HG03139 (cell line): ENCODE measurements around the gene SHOC2.

ENCODE experiments used
- ATAC-seq: cut with Tn5 transposase; IDR thresholded peaks from one replicate; pipeline ENCODE4 v1.9.1; 2021; ENCODE audit not compliant: unreplicated experiment

The SHOC2 gene

DNA sequence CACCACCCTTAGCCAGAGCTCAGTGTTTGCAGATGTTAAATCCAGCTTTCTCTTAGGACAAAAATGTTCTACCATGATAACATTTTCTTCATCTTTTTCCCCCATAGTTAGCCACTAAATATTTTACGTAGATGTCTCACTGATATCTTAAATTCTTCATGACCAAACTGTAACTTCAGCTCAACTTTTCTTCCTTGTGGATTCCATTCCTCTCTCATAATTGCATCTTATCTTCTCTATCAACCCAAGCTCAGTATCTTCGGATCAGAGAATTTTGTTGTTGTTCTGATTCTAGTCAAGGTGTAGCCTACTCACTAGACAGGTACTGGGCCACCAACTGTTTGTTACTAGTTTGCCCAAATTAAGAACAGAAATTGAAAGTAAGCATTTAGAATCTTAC, 60.2 kb downstream of the SHOC2 start:
- no peak for ATAC-seq

DNA sequence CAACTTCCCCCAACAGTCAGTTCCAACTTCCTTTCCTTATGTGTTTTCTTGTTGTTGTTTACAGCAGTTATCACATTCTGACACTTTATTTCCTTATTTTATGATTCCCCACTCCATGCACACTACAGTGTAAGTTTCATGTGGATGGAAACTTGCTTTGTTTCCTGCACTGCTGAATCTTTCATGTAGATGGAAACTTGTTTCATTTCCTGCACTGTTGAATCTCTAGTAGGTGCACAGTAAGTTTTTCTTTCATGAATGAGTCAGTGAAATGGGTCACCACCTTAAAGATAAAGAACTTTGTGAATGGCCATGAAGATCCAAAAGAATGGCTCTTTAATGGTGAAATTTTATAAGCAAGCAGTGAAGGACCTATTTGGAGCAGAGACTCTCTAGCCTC, 61.4 kb downstream of the SHOC2 start:
- ATAC-seq: no peak

DNA sequence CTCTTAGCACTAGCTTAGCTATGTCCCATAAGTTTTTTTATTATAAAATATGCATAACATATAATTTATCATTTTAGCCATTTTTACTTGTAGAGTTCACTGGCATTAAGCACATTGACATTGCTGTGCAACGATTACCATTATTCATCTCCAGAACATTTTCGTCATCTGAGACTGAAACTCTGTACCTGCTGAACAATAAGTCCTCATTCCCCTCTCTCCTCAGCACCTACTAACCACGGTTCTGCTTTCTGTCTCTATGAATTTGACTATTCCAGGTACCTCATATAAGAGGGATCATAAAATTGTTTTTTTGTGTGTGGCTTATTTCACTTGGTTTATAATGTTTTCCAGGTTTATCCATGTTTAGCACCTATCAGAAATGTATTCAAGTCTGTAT, 64.1 kb downstream of the SHOC2 start:
- no peak for ATAC-seq

DNA sequence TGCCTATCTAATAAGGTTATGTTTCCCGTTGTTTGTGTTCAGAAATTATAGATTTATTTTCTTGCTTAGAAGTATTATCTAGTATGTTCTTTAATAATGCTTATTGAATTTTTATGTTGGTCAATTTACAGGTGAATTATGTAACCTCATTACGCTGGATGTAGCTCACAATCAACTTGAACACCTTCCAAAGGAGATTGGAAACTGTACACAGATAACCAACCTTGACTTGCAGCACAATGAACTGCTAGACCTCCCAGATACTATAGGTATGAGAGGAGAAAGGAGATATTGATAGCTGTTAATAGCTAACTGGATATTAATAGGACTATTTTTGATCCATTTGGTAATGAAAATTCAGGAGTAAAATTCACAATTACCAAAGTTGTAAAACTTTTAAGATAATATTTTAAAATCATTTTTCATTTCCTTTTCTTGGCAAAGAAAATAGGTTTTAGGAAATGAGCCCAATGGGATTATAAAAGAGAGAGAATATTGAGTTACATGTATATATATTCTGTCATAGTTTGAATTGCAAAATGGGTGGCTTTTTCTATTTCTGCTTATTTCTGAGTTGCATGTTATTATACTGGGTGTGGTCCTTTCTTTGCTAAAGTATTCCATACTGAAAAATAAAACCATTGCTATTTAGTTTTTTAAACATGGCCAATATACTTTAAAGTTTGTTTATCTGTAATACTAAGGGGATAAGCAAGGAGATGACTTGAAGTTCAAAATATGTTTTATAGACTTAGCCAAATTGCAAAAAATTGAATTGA, 66.3 kb downstream of the SHOC2 start:
- ATAC-seq: no peak

DNA sequence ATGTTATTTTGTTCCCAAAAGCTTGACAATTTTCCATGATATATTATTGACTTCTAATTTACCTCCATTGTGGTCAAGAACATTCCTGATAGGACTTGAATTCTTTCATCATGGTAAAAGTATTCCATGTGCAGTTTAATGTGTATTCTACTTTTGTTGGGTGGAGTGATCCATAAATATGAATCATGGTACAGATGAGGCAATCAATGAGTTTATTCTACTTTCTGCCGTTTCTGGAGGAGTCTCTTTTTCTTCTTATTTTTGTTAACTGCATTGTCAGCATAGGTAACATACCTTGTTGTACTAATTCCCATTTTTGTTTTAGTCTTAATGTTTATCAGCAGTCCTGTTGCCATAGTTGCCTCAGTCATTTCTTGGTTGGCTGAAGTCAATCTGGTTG, 69.6 kb downstream of the SHOC2 start:
- ATAC-seq: no peak

DNA sequence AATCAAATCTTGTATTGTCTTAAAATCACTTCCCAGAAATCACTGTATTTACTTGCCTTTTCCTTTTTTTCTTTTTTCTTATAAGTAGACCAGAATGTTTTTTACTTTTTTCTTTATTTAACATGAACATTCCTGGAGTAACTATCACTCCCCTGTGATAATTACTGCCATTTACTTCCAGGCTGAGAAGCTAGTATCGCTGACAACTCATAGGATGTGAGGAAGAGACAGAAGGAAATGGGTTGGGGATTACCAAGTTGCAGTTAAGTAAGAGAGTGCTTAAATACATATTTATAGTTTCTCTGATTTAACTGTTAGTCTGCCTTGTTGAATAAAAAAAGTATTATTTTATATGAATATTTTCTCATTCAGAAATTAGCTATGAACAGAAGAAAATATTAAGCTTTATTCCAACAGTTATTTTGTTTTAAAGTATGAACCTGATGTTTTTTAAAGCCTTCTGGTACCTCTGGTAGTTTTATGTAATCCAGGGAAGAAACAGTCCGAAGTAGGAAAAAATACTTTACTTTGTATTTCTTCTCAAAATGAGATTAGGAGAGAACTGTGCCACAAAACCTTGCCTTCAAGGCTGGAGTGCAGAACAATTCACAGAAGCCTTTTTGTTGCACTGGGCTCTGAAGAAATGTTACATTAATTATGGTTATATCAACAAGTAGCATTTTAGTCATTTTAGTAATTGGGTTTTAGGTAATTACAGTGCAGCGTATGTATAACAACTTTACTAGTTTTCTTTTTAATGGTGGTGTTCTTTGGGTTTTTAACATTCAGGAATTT, 72.8 kb downstream of the SHOC2 start:
- ATAC-seq: no peak

DNA sequence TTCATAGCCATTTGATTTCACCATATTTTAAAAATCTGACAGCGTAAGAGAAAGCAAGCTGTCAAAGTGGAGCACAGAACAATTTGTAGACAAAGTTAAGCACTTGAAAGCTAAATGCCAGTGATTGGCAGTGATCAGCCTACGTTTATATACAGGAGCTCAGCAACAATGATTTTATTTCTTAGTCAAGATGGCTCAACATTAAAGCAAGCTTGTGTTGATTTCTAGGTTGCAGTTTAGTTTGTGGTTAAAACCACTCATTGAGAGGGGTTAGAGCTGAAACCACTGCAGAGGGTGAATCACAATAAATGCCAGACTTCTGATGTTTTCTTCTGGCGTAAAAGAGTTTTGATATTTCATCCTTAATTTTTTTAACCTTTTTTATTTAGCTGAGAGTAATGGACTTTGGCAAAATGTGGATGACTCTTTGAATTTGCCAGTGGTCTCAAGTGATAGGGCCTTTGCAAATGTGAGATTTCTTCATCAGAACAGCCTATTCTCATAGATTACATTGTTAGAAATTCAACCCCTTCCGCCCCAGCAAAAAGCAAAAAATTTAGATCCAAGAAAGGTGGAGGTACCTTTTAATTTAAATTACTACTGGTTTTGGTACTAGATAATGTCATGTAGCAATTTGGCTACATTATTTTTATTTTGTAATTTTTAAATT, 73.8 kb downstream of the SHOC2 start:
- no peak for ATAC-seq

DNA sequence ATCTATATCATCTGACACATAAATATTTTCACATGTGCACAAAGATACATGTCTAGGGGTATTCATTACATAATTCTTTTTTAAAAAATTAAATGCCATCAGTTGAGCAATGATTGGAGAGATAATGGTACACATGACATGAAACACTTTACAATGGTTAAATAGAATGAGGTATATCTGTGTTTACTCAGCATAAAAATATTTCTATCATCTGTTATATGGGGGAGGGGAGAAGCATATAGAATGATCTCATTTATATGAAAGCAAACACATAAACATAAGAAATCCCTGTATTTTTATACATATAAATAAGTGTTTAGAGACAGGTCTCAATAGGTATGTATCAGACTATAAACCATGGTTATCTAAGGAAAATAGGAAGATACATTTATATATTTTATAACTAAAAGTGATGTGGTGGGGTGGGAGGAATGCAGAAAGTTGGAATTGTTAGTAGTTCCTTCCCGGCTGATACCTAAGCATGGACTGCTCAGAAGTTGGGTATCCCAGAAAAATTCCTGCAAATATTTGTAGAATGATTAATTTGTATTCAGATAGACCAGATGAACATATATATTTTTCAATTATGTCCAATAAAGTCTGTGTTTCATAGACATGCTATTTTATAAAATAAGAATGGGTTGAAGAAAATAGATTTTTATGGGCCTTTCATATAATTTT, 75.1 kb downstream of the SHOC2 start:
- ATAC-seq: no peak

DNA sequence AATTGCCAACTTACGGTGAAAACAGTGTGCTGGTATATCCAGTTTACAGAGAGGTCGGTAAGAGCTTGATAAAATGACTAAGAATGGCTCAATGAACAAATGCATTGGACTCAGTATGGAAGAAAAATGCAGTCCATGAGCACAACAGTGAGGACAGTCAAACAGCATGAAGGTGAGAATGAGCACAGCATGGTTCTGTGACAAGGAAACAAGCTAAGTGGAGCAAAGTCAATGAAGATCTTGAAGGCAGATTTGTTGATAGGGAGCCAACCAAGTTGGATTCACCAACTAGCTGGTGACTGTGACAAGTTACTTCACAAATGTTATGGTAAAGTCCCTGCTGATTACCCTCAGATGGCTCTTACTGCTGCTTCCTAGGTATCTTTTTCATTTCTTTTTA, 75.9 kb downstream of the SHOC2 start:
- no peak for ATAC-seq

DNA sequence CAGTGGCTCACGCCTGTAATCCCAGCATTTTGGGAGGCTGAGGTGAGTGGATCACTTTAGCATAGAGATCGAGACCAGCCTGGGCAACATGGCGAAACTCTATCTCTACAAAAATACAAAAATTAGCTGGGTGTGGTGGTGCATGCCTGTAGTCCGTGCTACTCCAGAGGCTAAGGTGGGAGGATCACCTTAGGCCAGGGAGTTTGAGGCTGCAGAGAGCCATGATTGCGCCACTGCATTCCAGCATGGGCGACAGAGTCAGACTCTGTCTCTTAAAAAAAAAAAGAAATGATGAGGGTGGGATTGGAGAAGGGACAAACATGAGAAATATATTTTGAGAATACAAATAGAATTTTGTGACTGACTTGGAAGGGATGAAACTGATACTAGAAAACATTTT, 76.9 kb downstream of the SHOC2 start:
- no peak for ATAC-seq

DNA sequence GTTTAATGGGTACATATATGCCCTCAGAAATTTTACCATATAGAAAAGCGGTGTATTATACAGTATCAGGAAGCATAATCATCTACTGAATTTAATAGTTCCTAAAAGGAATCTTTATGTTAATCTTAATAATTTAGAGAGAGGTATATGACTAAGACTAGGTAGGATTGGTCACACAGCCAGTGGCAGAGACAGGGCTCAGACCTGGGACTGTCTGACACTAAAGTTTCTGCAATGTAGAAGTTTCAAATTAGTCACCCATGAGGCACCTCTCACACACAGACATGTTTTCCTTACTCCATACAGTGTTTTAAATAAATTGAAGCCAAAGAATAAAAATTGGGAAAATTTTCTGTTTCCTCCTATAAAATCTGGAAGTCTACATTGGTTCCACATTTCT, 84.6 kb downstream of the SHOC2 start:
- no peak for ATAC-seq

DNA sequence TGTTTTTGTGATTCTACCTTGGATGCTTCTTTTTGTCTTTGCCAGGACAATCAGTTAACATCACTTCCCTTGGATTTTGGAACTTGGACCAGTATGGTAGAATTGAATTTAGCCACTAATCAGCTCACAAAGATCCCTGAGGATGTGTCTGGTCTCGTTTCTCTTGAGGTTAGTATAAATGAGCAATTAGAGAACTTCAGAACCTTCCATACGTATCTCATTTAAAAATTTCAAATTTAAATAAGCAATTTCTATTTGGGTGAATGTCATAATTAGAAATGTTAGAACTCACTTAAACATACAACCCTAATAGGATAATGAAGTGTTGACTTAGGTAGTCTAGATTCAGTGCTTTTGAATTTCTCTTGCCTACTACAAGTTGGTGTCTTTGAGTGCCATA, 88.1 kb downstream of the SHOC2 start:
- ATAC-seq: no peak

DNA sequence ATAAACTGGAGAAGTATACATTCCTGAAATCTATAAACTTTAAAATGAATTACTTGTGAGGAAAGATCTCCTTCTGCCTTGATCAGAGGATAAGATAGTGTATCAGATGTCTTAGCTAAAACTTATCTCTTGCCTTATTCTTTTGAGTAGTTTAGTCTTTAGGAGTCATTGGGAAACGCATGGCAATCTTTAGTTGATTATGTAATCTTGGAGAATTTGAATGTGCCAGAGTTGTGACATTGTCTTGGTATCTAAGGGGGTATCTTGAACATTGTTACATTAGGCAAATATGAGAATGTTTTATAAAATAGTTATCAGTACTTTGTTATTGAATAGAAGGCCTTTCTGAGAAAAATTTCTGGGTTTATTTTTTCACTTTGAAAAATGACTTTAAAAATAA, 95.8 kb downstream of the SHOC2 start:
- ATAC-seq: no peak

DNA sequence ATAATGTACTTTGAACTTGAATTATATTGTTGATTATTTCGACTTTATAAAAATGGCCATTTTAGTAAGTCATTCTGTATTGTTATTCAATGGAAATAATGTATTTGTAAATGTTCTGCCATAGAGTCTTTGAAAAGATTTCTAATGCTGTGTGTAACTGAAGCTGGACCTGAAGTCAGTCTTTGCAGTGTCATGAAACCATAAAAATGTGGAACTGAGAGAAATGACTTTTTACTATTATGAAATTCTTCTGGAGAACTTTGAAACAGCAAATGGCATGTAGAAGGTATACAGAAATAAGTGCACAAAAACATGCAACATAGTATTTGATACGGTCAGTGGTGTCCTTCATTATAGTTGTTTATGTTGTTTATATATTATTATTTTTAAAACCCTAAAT, 97.7 kb downstream of the SHOC2 start:
- ATAC-seq: no peak

DNA sequence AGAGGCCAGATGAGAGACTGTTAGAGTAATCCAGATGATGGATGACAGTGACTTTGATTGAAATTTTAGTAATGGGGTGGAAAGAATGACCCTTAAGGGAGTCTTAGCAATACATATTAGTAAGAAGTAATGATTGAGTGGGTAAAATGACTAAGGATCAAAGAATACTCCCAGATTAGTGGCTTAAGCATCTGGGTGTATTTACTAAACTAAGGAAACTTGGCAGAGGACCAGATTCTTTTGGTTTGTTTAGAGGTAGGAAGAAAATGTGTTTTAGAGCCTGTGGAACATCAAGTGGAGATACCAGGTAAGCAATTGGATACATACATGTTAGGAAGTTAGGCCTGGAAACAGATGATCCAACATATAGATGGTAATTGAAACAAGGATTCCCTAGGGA, 98.6 kb downstream of the SHOC2 start:
- ATAC-seq: no peak

DNA sequence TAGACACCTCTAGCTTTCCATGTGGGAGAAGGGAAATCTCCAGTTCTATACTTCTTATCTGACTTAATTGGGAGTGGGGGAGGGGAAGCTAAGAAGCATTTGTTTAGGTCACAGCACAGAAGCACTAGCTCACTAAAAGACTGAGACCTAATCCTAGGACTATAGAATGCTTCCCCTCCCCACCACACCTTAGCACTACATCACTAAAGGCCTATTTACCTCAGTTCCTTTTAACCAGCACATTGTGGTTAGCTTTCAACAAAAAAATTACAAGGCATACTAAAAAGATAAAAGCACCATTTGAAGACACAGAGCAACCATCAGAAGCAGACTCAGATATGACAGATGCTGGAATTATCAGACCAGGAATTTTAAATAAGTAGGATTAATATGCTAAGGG, 103.7 kb downstream of the SHOC2 start:
- ATAC-seq: no peak

DNA sequence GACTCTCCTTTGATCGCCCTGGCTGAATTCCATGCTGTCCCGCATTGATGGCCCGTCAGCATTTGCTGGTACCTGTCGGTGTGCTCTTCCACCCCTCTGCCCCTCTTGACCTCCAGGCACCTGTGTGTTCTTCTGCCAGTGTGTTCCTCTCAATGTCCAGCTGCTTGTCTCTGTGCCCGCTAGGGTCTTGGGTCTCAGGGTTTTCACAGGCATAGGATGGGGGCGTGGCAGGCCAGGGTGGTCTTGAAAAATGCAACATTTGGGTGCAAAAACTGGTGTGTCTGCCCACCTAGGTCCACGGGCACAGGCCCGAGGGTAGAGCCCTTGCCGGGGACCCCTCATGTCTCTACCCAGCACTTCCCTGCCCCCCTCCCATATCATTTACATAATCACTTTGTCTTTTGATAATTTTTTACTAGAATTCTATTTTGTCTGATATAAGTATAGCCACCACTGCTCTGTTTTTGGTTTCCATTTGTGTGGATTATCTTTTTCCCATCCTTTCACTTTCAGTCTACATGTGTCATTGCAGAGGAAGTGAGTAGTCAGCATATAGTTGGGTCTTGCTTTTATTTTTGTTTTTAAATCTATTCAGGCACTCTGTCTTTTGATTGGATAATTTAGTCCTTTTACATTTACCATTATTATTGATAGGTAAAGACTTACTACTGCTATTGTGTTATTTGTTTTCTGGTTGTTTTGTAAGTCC, 110.8 kb downstream of the SHOC2 start:
- peak; percentile 67 for ATAC-seq

DNA sequence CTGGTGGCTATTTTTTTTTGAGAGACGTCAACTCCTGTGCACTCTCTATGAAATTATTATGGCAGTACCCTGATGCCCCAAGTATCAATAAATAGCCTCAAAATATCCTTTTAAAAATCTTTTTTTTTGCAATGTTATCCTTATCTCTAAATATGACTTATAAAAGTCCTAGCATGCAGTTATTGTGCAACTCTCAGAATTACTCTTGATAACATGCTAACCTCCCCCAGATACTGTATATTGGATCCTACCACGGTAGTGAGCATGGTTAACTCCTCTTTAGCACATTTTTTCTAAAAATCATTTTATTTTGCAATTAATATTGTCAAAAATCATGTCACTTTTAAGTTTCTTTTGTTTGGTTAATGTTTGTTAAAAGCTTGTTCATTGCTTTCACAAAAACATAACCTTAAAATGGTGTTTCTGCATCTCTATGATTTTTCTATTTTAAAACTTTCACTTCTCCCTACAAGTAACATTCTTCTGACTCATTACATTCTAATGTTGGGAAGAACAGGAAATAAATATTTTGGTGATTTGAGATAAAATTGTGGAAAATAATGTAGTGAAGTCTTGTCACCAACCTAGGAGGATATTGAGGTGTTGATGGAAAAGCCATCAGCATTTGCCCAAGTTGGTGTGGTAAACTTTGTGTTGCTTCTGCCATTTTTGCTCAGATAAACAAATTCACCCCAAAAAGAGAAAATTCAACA, 115.3 kb downstream of the SHOC2 start:
- no peak for ATAC-seq

DNA sequence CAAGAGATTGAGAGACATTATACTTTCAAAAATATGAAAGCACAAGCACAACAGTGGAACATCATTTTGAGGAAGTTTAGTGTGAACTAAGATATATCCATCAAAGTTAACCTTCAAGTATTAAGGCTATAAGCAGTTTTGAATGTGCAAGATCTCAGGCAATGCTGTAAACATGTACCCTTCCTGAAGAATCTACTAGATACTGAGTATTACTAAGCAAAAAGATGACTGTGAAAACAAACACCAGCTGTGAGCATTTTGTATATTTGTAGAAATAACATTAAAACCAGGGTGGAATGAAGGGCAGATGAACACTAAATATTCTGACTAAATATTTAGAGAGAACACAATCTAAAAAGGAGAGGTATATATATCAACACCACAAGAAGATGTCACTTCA, 116.1 kb downstream of the SHOC2 start:
- no peak for ATAC-seq

DNA sequence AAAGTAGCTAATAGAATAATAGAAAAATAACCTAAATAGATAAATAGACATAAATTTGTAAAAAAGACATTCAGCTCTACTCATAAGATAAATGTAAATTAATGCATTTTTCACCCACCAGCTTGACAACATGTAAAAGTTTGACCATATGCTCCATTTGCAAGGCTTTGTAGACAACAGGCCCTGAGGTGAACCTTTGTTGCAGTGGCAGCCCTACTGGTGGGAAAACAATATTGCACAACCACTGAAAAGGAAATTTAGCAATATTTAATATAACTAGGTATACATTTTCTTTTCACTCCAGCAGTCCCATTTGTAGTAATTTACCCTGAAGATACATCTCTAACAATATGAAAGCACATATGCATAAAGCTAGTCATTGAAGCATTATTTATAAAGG, 118.5 kb downstream of the SHOC2 start:
- no peak for ATAC-seq
